Naive thymus-derived CD8-positive, alpha-beta T cell (primary cell): Measurements from ENCODE around the gene ANO2. TPM values are rescaled to one million over a fixed set of nuclear protein-coding genes. Genes with fewer than 3 reads are reported as not detected.

Experiments used
- ATAC-seq, 2 donors: fragments of 150-1000 bp; cut with Tn5 transposase in 1 of 2; sonication (Bioruptor Pico), chemical (Tn5 transposase) in 1 of 2; 1 replicate in 1 of 2; 2 replicates in 1 of 2; pipeline ENCODE4 v1.10.0; 2021; ENCODE audit warnings: mild to moderate bottlenecking in 2 of 2, moderate library complexity in 2 of 2
- POLR2A ChIA-PET: fragments of 350-600 bp; sonication (Branson Sonifier 250); formaldehyde crosslinking; loops from one replicate; lab custom pipeline; 2021; ENCODE audit warnings: antibody characterized with exemption; lab: Charles Lee
- DNase-seq, 10 donors: peaks; one replicate each; pipeline versions ENCODE4 v3.0.0 to v3.0.0-alpha.2; 2020 to 2022
- H3K27ac Mint-ChIP-seq, 10 donors: one replicate each; pipeline ENCODE4 v1.8.0; 2020 to 2022; ENCODE audit warnings: mild to moderate bottlenecking in 10 of 10, mixed read lengths in 10 of 10, moderate library complexity in 4 of 10, inconsistent platforms in 1 of 10
- H3K27me3 Mint-ChIP-seq, 5 donors: one replicate each; pipeline ENCODE4 v1.8.0; 2021 to 2022; ENCODE audit warnings: mixed read lengths in 5 of 5
- H3K36me3 Mint-ChIP-seq, 3 donors: one replicate each; pipeline ENCODE4 v1.8.0; 2020 to 2022; ENCODE audit warnings: mixed read lengths in 3 of 3, mild to moderate bottlenecking in 2 of 3, inconsistent platforms in 1 of 3
- H3K4me1 Mint-ChIP-seq, 4 donors: one replicate each; pipeline ENCODE4 v1.8.0; 2021 to 2022; ENCODE audit warnings: mixed read lengths in 4 of 4
- H3K4me3 Mint-ChIP-seq, 10 donors: one replicate each; pipeline ENCODE4 v1.8.0; 2020 to 2022; ENCODE audit warnings: mild to moderate bottlenecking in 10 of 10, mixed read lengths in 10 of 10, moderate library complexity in 6 of 10, inconsistent platforms in 1 of 10
- H3K9me3 Mint-ChIP-seq, 9 donors: one replicate each; pipeline ENCODE4 v1.8.0; 2020 to 2022; ENCODE audit warnings: mixed read lengths in 9 of 9, mild to moderate bottlenecking in 3 of 9, inconsistent platforms in 1 of 9, moderate library complexity in 1 of 9
- polyA plus RNA-seq, 3 donors: library from polyadenylated mRNA; unstranded; fragments of 300-500 nt; fragmentation: Illumina TruSeq; gene quantifications; one replicate each; pipeline ENCODE4 v1.2.3, GENCODE V29; 2021
- total RNA-seq, 8 experiments: library from RNA in 2 of 8; stranded (reverse) in 2 of 8; gene quantifications; one replicate each; pipeline ENCODE4 v1.2.3 and lab custom pipeline; 2021 to 2026

ANO2 gene
- total and polyA plus RNA-seq, 5 experiments from 2014 or later, result not detected

DNA sequence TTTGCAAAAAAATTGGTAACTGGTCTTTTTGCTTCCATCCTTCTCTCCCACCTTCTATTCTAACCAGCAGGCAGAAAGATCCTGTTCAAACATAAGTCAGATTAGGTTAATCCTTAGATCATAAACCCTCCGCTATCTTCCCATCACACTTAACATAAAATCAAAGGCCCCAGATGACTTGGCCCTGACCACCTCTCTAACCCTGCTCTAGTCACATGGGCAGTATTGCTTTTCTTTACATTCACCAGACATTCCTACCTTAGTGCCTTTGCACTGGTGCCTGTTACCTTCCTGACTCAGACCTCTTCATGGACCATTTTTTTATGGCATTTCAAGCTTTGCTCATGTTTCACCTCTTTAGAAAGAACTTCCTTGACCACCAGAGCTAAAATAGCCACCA lies 429.6 kb downstream of the ANO2 start:
- POLR2A ChIA-PET, result no interaction called here
- Mint-ChIP-seq H3K4me1 (peaks cover 0 to 7% (median 1%) of the 10 kb centered on the region in 4 donors), H3K27ac (no peak overlapping the region), H3K9me3 (no peaks in the 10 kb centered on the region), H3K36me3 (no peaks in the 10 kb centered on the region), H3K4me3 (no peak overlapping the region), H3K27me3 (peaks cover 8 to 20% (median 14%) of the 10 kb centered on the region in 5 donors)
- no peak for DNase-seq
- no peak for ATAC-seq

DNA sequence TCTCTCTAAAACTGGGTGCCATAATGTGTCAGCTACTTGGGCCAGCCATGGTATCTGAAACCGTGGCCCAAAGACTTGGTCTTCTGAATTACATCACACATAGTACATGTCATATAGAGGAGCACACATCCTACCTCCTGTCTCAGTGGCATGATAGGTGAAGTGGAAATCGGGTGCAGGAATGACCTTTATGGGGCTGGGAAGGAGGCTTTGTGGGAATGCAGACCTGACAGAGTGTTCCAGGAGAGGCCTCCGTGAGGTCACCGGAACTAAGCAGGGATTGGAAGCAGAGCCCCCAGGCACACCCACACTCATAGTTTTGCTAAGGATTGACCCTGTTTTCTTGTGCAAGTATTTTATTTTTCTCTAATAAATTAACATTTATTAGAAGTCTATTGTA lies 430.5 kb downstream of the ANO2 start:
- Mint-ChIP-seq H3K4me3 (no peak overlapping the region), H3K27ac (no peak overlapping the region), H3K4me1 (peaks cover 0 to 7% (median 1%) of the 10 kb centered on the region in 4 donors), H3K9me3 (no peaks in the 10 kb centered on the region), H3K27me3 (peaks cover 8 to 20% (median 8%) of the 10 kb centered on the region in 5 donors), H3K36me3 (no peaks in the 10 kb centered on the region)
- POLR2A ChIA-PET, result no interaction called here
- DNase-seq (no peak), ATAC-seq (no peak)

DNA sequence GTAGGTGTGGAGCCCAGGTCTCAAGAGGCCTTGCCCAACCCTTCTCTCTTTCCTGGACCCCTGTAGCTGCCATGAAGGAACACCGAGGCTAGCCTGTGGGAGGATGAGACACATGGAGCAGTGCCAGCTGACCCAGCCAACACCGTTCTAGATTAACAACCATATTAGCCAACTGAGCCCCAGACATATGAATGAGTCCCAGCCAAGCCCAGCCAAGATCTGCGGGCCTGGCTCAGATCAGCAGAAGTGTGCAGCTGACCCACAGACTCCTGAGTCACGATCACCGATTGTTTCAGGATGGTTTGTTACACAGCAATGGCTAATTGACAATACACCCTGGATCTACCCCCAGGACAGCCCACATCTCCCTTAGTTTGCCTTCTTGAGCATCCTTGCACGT lies 431.0 kb downstream of the ANO2 start:
- H3K27me3 Mint-ChIP-seq, result peaks cover 8 to 20% (median 8%) of the 10 kb centered on the region in 5 donors
- no peaks in the 10 kb centered on the region for H3K36me3 Mint-ChIP-seq
- no peaks in the 10 kb centered on the region for H3K9me3 Mint-ChIP-seq
- H3K4me3 Mint-ChIP-seq, result no peak overlapping the region
- peaks cover 0 to 7% (median 1%) of the 10 kb centered on the region in 4 donors for H3K4me1 Mint-ChIP-seq
- DNase-seq (no peak), ATAC-seq (no peak)
- H3K27ac Mint-ChIP-seq, result no peak overlapping the region
- POLR2A ChIA-PET, result no interaction called here

DNA sequence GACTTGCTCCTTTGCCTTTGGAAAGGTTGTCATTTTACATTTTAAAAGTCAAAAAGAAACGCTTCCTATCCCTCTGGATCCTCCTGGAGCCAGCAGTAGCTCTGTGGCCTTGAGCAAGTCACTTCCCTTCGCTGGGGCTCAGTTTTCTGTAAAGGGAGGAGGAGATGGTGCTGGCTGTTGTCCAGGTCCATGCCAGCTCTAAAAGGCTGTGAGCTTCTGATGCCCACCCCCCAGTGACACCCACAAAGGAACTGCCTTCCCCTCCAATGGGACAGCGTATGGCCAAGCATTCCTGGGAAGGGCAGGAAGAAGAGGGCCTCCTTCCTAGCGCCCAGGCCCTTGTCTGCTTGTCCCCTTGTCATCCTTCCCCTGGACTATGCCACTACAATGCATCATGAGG lies 431.7 kb downstream of the ANO2 start:
- Mint-ChIP-seq H3K9me3 (no peaks in the 10 kb centered on the region), H3K27ac (no peak overlapping the region), H3K36me3 (no peaks in the 10 kb centered on the region), H3K27me3 (peaks cover 8 to 20% (median 8%) of the 10 kb centered on the region in 5 donors), H3K4me3 (no peak overlapping the region), H3K4me1 (peaks cover 0 to 7% (median 1%) of the 10 kb centered on the region in 4 donors)
- no peak for DNase-seq
- POLR2A ChIA-PET, result no interaction called here
- no peak for ATAC-seq

Other genes starting within 250 kb of the ANO2 start
- gene VWF, start 179.4 kb upstream of the ANO2 start, total RNA-seq, result under 1 TPM; 0.08 to 0.60 TPM
- gene VWF, start 179.4 kb upstream of the ANO2 start, polyA plus RNA-seq, result not detected